ENCODE data around the gene TMEM115.

DNA sequence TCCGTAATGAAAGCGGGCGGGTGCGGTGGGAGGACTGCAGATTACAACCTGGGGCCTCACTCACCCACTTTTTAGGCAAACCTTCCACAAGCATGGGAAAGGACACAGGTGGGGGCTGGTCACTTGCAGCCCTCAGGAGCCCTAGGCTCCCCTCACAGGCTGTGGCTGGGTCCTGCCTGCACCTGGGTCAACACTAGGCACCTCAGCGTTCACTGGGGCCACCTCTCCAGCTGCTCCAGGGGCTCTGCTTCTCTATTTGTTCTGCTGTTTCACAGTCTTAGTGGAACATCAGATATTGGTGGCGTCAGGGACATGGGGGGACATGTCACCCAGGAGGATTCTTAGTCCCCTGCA is 30.1 kb upstream of the TMEM115 start:
- TF ChIP-seq, protein P1, sequence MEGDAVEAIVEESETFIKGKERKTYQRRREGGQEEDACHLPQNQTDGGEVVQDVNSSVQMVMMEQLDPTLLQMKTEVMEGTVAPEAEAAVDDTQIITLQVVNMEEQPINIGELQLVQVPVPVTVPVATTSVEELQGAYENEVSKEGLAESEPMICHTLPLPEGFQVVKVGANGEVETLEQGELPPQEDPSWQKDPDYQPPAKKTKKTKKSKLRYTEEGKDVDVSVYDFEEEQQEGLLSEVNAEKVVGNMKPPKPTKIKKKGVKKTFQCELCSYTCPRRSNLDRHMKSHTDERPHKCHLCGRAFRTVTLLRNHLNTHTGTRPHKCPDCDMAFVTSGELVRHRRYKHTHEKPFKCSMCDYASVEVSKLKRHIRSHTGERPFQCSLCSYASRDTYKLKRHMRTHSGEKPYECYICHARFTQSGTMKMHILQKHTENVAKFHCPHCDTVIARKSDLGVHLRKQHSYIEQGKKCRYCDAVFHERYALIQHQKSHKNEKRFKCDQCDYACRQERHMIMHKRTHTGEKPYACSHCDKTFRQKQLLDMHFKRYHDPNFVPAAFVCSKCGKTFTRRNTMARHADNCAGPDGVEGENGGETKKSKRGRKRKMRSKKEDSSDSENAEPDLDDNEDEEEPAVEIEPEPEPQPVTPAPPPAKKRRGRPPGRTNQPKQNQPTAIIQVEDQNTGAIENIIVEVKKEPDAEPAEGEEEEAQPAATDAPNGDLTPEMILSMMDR (IDR thresholded peaks at IDR 0.05; ENCODE audit: low read depth, low read length), result no peak
- TF ChIP-seq POLR2A (IDR thresholded peaks at IDR 0.05; ENCODE audit: extremely low read depth, insufficient read length) (no peak), MYC (IDR thresholded peaks at IDR 0.05; ENCODE audit: low read depth, low read length) (no peak)
- TF ChIP-seq, protein P2, sequence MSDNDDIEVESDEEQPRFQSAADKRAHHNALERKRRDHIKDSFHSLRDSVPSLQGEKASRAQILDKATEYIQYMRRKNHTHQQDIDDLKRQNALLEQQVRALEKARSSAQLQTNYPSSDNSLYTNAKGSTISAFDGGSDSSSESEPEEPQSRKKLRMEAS (IDR thresholded peaks at IDR 0.05; ENCODE audit: low read depth, low read length), result no peak

Data from NB4 (cell line).